Activated CD4-positive, alpha-beta memory T cell treated with anti-CD3 and anti-CD28 coated beads, Interleukin-2, amount 10 ng/mL, durations not matched to agents 7 days and 5 days (primary cell): ENCODE measurements around the gene GSTA5. TPM values are rescaled to one million over a fixed set of nuclear protein-coding genes. Genes with fewer than 3 reads are reported as not detected.
"Not testable (repeated sequence)": the region's sequence is repeated elsewhere in the genome, so short reads cannot be mapped to it uniquely, and the experiment has no call there.

Experiments used
- CTCF ChIA-PET: fragments of 350-600 bp; sonication (Branson Sonifier 250); formaldehyde crosslinking; loops from one replicate; lab custom pipeline; 2021; ENCODE audit warnings: antibody characterized with exemption, inconsistent platforms; lab: Charles Lee
- POLR2A ChIA-PET: fragments of 350-600 bp; sonication (Branson Sonifier 250); formaldehyde crosslinking; loops from one replicate; lab custom pipeline; 2021; ENCODE audit warnings: antibody characterized with exemption; lab: Charles Lee
- DNase-seq: peaks from one replicate; pipeline ENCODE4 v3.0.0-alpha.2; 2020
- H3K27ac Mint-ChIP-seq: one replicate; pipeline ENCODE4 v1.8.0; 2021; ENCODE audit warnings: mild to moderate bottlenecking, mixed read lengths
- H3K27me3 Mint-ChIP-seq: one replicate; pipeline ENCODE4 v1.8.0; 2021; ENCODE audit warnings: mixed read lengths
- H3K36me3 Mint-ChIP-seq: one replicate; pipeline ENCODE4 v1.8.0; 2021; ENCODE audit warnings: low read depth, mixed read lengths
- H3K4me1 Mint-ChIP-seq: one replicate; pipeline ENCODE4 v1.8.0; 2021; ENCODE audit warnings: mixed read lengths
- H3K4me3 Mint-ChIP-seq: one replicate; pipeline ENCODE4 v1.8.0; 2021; ENCODE audit warnings: mild to moderate bottlenecking, mixed read lengths
- H3K9me3 Mint-ChIP-seq: one replicate; pipeline ENCODE4 v1.8.0; 2021; ENCODE audit warnings: mixed read lengths
- total RNA-seq, 2 experiments: library from RNA; stranded (reverse); gene quantifications; one replicate each; pipeline ENCODE4 v1.2.3, GENCODE V29; 2021

GSTA5 gene
- total RNA-seq, 2 experiments from 2014 or later = not detected

DNA sequence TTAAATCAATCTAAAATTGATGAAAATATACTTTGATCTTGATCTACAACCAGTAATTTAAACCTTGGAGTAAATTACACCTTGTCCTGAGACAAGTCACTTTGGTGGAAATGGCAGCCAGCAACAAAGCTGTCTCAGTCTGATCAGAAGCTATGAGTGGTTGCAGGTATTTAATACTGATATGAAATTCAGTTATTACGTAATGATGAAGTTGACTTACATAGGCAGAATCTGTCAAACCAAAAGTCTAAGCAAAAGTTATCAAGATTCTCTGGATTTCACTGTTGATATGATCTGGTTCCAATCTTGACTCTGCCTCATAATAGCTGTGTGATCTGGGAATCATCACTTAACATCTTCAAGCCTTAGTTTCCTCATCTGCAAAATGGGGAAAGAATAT lies 27.6 kb upstream of the GSTA5 start:
- no peak for DNase-seq
- Mint-ChIP-seq H3K4me1 (no peaks in the 10 kb centered on the region), H3K4me3 (no peak overlapping the region)

DNA sequence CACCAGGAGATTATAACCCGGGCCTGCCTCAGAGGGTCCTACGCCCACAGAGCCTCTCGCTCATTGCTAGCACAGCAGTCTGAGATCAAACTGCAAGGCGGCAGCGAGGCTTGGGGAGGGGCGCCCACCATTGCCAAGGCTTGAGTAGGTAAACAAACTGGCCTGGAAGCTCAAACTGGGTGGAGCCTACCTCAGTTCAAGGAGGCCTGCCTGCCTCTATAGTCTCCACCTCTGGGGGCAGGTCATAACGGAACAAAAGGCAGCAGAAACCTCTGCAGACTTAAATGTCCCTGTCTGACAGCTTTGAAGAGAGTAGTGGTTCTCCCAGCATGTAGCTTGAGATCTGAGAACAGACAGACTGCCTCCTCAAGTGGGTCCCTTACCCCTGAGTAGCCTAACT lies 20.5 kb upstream of the GSTA5 start:
- DNase-seq, POLR2A ChIA-PET, H3K9me3 Mint-ChIP-seq, H3K4me3 Mint-ChIP-seq, H3K27ac Mint-ChIP-seq, CTCF ChIA-PET, H3K36me3 Mint-ChIP-seq, H3K4me1 Mint-ChIP-seq: not testable (repeated sequence)
- H3K27me3 Mint-ChIP-seq = peaks cover 25% of the 10 kb centered on the region

More for the DNA sequence above, 27.6 kb upstream of the GSTA5 start:
- no peaks in the 10 kb centered on the region for H3K36me3 Mint-ChIP-seq
- peaks cover 21% of the 10 kb centered on the region for H3K27me3 Mint-ChIP-seq
- no peak overlapping the region for H3K27ac Mint-ChIP-seq
- ChIA-PET CTCF (no interaction called here), POLR2A (no interaction called here)
- no peaks in the 10 kb centered on the region for H3K9me3 Mint-ChIP-seq

DNA sequence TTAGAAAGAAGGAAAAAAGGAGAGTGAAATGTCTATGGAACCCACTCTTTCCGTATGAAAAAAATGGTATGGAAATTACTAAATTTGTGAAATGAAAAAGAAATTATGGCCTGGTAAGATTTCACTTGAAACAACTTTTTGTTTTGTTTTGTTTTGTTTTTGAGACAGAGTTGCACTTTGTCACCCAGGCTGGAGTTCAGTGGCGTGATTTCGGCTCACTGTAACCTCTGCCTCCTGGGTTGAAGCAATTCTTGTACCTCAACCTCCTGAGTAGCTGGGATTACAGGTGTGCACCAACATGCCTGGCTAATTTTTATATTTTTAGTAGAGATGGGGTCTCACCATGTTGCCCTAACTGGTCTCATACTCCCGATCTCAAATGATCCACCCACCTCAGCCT lies 17.8 kb upstream of the GSTA5 start:
- Mint-ChIP-seq H3K4me1 (peaks cover 2% of the 10 kb centered on the region), H3K27me3 (peaks cover 31% of the 10 kb centered on the region), H3K9me3 (no peaks in the 10 kb centered on the region), H3K36me3 (no peaks in the 10 kb centered on the region), H3K27ac (no peak overlapping the region), H3K4me3 (no peak overlapping the region)
- DNase-seq = no peak
- CTCF ChIA-PET = no interaction called here
- POLR2A ChIA-PET = no interaction called here

DNA sequence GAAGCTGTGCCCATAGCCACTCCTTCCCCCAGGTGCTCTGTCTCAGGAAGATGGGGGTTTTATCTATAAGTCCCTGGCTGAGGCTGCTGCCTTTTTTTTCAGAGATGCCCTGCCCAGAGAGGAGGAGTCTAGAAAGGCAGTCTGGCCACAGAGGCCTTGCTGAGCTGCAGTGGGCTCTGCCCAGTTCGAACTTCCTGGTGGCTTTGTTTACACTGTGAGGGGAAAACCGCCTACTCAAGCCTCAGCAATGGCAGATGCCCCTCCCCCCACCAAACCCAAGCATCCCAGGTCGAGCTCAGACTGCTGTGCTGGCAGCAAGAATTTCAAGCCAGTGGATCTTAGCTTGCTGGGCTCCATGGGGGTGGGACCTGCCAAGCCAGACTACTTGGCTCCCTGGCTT lies 15.5 kb upstream of the GSTA5 start:
- H3K27me3 Mint-ChIP-seq = peaks cover 41% of the 10 kb centered on the region

DNA sequence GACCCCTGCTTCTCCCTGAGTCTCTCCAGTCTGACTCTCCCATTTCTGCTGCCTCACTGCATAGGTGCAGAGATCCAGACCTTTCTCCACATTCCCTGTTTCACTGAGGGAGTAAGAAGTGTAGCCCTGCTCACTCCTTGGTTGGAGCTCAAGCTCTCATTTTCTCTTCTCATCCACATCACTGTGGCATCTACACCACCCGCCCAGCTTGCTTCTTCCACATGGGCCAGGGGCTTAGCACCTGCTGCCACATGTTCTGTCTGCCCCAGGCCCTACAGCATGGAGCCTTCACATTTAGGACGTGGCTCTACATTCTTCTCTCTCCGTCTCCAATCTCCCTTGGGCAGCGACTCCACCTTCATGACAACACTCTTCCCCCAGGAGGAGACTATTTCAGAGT lies 8.5 kb upstream of the GSTA5 start:
- no peaks in the 10 kb centered on the region for H3K36me3 Mint-ChIP-seq
- peaks cover 27% of the 10 kb centered on the region for H3K27me3 Mint-ChIP-seq
- CTCF ChIA-PET = no interaction called here
- no peak overlapping the region for H3K4me3 Mint-ChIP-seq
- POLR2A ChIA-PET = no interaction called here
- H3K27ac Mint-ChIP-seq = no peak overlapping the region
- no peaks in the 10 kb centered on the region for H3K9me3 Mint-ChIP-seq
- no peak for DNase-seq
- H3K4me1 Mint-ChIP-seq = no peaks in the 10 kb centered on the region

More for the DNA sequence above, 15.5 kb upstream of the GSTA5 start:
- DNase-seq, H3K27ac Mint-ChIP-seq, POLR2A ChIA-PET, H3K4me1 Mint-ChIP-seq, H3K9me3 Mint-ChIP-seq, CTCF ChIA-PET, H3K4me3 Mint-ChIP-seq, H3K36me3 Mint-ChIP-seq: not testable (repeated sequence)

DNA sequence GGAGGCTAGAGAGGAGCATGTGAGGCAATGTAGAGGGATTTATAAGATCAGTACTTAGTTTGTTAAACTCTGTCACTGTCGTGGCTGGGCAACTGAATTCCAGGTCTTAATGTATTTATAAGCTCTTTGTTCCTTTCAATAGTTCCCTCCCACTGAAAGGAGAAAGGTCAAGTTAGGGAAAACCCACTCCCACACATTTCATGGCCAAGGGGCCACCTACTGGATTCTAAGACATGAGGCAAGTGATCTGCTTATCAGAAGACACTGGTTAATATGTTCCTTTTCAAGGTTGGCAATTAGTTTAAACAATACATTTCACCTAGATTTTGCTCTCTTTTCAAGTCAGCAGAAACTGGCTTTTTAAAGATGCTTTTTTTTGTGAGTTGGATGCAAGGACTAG lies 5.4 kb upstream of the GSTA5 start:
- CTCF ChIA-PET = no interaction called here
- Mint-ChIP-seq H3K27ac (no peak overlapping the region), H3K4me3 (no peak overlapping the region), H3K36me3 (no peaks in the 10 kb centered on the region), H3K27me3 (peaks cover 18% of the 10 kb centered on the region), H3K4me1 (no peaks in the 10 kb centered on the region), H3K9me3 (no peaks in the 10 kb centered on the region)
- POLR2A ChIA-PET = no interaction called here
- DNase-seq = no peak

DNA sequence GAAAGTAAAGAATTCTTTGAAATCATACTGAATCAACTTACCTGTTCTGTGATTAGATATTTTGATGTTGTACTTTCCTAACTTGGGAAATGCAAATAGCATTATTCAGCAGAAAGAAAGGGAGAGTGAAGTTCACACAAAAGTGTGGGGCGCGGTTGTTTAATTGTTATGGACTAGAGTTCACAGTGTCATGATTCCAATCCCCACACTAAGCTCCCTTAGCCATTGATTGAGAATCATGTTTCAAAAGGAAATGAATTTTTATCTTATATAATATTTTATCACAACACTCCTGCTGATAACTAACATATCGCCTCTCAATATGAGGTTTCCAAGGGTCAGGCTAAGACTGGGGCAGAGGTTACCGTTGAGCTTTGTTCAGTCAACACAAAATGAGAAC lies 3.0 kb upstream of the GSTA5 start:
- Mint-ChIP-seq H3K36me3 (no peaks in the 10 kb centered on the region), H3K9me3 (no peaks in the 10 kb centered on the region), H3K4me3 (no peak overlapping the region), H3K27ac (no peak overlapping the region), H3K4me1 (no peaks in the 10 kb centered on the region), H3K27me3 (peaks cover 17% of the 10 kb centered on the region)
- no peak for DNase-seq
- CTCF ChIA-PET = no interaction called here
- POLR2A ChIA-PET = no interaction called here

DNA sequence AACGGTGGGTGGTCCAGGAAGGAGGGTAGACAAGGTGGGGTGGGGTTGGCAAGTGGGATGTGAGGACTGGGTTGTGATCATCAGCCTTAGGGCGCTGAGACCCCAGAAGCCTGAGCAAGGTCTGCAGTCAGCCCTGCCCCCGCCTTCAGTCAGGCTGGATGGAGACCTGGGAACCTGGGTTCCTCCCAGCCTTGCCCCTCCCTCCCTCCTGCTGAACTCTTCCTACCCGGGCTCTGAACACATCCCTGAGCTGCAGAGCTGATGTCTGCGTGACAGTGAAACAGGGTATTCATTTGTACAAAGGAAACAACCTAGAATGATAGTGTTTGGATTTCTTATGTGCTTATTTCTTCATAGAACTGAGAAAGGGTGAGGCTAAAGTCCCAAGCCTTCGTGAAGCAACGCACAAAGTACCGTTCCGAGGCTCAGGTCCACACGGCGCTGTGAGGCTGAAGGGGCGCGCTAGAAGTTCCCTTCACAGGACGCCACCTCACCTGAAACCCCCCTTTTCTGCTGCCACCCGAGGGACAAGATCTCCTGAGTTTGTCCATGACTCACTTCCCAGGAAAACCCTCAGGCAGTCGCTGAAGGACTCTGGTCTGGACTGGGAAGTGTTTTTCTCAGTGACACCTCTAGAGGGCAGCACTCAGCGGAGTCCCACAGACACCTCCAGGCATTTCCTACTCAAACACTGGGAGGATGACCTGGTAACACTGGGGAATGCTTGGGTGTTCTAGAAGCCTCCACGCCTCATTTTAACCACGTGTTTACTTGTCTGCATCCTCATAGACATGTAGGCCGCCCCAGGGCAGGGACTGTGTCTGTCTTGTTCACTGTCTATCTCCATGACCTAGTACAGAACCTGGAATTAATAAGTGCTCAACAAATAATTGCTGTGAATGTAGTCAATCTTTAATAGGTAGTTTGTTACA lies 1.2 kb downstream of the GSTA5 start:
- ChIA-PET CTCF (no interaction called here), POLR2A (no interaction called here)
- no peaks in the 10 kb centered on the region for H3K4me1 Mint-ChIP-seq
- no peak overlapping the region for H3K27ac Mint-ChIP-seq
- H3K27me3 Mint-ChIP-seq = peaks cover 35% of the 10 kb centered on the region
- no peaks in the 10 kb centered on the region for H3K36me3 Mint-ChIP-seq
- no peak overlapping the region for H3K4me3 Mint-ChIP-seq
- peak; percentile 49 for DNase-seq
- H3K9me3 Mint-ChIP-seq = no peaks in the 10 kb centered on the region

DNA sequence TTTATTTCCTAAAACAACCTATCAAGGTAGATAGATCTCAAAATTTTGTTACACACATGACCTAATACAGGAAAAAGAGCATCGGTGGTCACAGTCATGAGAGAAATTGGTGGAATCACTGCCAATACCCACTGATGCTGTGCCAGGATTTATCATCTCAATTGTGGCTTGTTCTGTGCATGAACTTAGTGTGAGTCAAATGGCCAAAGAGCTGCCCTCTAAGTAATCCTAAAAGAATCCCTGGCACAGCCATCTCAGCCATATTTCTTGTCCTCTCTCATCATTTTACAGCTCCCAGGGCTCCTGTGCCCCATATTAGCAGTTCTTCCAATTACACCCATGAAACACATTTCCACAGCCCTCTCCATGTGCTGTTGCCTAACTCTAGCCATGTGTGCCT lies 6.1 kb downstream of the GSTA5 start:
- Mint-ChIP-seq H3K36me3 (no peaks in the 10 kb centered on the region), H3K9me3 (no peaks in the 10 kb centered on the region), H3K27me3 (peaks cover 35% of the 10 kb centered on the region), H3K4me3 (no peak overlapping the region), H3K27ac (no peak overlapping the region), H3K4me1 (no peaks in the 10 kb centered on the region)
- POLR2A ChIA-PET = no interaction called here
- DNase-seq = no peak
- CTCF ChIA-PET = no interaction called here

DNA sequence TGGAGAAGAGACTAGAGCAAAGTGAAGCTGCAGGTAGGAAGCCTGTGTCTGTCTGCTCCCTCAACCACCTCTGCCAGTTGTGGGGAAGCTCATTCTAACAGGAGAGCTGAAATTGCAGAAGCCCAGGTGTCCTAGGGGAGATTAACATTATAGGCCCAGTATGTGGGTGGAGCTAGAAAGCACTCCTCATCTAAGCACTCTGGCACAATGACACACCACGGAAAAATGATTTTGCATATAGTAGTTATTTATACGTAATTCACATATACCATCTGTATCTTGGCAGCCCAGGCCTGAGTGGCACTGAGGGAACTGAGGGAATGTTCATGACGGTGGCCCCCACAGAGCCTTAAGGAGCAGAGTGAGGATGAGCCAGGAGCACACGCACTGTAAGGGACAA lies 9.7 kb downstream of the GSTA5 start:
- CTCF ChIA-PET = interaction anchor here (0.6 kb wide), 1 partner anchor 25 kb away, joined by 3 read pairs; no protein-coding TSS in a partner anchor
- peaks cover 20% of the 10 kb centered on the region for H3K27me3 Mint-ChIP-seq
- H3K9me3 Mint-ChIP-seq, H3K36me3 Mint-ChIP-seq, H3K4me1 Mint-ChIP-seq, POLR2A ChIA-PET, H3K4me3 Mint-ChIP-seq, H3K27ac Mint-ChIP-seq, DNase-seq: not testable (repeated sequence)

DNA sequence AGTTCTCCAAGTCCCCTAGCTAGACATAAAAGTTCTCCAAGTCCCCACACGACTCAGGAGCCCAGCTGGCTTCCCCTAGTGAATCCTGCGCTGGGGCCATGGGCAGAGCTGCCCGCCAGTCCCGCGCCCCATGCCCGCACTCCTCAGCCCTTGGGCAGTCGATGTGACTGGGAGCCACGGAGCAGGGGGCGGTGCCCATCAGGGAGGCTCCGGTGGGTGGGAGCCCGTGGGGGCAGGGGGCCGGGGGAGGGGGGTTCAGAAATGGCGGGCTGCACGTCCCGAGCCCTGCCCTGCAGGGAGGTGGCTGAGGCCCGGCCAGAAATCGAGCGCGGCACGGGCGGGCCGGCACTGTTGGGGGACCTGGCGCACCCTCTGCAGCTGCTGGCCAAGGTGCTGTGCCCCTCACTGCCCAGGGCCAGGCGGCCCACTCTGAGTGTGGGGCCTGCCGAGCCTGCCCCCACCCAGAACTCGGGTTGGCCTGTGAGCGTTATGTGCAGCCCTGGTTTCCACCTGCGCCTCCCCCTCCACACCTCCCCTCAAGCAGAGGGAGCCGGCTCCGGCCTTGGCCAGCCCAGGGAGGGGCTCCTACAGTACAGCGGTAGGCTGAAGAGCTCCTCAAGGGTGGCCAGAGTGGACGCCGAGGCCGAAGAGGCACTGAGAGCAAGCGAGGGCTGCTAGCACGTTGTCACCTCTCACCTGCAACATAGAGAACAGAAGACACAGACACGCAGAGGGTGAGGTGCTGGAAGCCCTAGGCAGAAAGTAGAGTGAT lies 11.4 kb downstream of the GSTA5 start:
- Mint-ChIP-seq H3K4me3 (no peak overlapping the region), H3K4me1 (no peaks in the 10 kb centered on the region), H3K27me3 (peaks cover 9% of the 10 kb centered on the region), H3K36me3 (no peaks in the 10 kb centered on the region), H3K9me3 (no peaks in the 10 kb centered on the region), H3K27ac (no peak overlapping the region)
- DNase-seq = no peak
- CTCF ChIA-PET = no interaction called here
- POLR2A ChIA-PET = no interaction called here

DNA sequence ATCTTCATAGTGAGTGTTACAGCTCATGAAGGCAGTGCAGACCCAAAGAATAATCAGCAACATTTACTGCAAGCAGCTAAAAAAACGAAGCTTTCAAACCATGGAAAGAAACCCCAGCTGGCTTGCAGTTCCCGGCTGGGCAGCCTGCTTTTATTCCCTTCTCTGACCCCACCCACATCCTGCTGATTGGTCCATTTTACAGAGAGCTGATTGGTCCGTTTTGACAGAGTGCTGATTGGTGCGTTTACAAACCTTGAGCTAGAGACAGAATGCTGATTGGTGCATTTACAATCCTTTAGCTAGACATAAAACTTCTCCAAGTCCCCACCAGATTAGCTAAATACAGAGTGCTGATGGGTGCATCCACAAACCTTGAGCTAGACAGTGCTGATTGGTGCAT lies 12.0 kb downstream of the GSTA5 start:
- H3K4me3 Mint-ChIP-seq, H3K27ac Mint-ChIP-seq, H3K36me3 Mint-ChIP-seq, CTCF ChIA-PET, H3K4me1 Mint-ChIP-seq, H3K27me3 Mint-ChIP-seq, POLR2A ChIA-PET, H3K9me3 Mint-ChIP-seq, DNase-seq: not testable (repeated sequence)

DNA sequence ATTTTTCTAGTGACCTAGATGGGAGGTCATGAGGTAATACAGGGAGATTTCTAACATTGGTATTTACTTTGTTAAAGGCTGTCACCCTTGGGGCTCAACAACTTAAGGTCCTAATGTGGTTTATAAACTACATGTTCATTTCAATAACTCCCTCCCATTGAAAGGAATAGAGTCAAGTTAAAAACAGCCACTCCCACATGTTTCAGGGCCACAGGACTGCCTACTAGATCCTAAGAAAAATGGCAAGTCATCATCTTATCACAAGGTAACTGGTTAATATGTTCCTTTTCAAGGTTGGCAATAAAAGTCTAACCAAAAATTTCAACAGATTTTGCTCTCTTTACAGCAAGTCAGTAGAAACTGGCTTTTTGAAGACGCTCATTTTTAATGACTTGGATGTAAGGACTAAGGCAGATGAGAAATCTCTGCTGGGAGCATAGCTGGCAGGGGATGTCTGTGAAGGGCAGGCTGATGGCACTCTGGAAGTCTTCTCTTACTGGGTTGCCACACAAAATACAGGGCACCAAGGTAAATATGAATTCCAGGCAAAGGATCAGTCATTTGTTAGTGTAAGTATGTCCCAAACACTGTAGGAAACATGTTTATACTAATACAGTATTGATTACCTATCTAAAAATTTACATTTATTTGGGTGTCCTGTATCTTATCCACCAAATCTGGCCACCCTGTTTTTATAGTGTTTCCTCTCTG lies 13.4 kb downstream of the GSTA5 start:
- POLR2A ChIA-PET = not testable (repeated sequence)

More for the DNA sequence above, 13.4 kb downstream of the GSTA5 start:
- H3K27me3 Mint-ChIP-seq, H3K4me1 Mint-ChIP-seq, H3K27ac Mint-ChIP-seq, CTCF ChIA-PET, H3K36me3 Mint-ChIP-seq, H3K4me3 Mint-ChIP-seq, DNase-seq, H3K9me3 Mint-ChIP-seq: not testable (repeated sequence)
